CD4-positive, alpha-beta T cell treated with Interleukin-17A for 1 hour (primary cell): ENCODE data around the gene FAM180B.
"Not testable (repeated sequence)": the region's sequence is repeated elsewhere in the genome, so short reads cannot be mapped to it uniquely, and the experiment has no call there.

ENCODE experiments used
- DNase-seq: peaks from one replicate; pipeline ENCODE4 v3.0.0-alpha.2; 2020

Gene FAM180B, protein sequence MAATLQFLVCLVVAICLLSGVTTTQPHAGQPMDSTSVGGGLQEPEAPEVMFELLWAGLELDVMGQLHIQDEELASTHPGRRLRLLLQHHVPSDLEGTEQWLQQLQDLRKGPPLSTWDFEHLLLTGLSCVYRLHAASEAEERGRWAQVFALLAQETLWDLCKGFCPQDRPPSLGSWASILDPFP

DNA sequence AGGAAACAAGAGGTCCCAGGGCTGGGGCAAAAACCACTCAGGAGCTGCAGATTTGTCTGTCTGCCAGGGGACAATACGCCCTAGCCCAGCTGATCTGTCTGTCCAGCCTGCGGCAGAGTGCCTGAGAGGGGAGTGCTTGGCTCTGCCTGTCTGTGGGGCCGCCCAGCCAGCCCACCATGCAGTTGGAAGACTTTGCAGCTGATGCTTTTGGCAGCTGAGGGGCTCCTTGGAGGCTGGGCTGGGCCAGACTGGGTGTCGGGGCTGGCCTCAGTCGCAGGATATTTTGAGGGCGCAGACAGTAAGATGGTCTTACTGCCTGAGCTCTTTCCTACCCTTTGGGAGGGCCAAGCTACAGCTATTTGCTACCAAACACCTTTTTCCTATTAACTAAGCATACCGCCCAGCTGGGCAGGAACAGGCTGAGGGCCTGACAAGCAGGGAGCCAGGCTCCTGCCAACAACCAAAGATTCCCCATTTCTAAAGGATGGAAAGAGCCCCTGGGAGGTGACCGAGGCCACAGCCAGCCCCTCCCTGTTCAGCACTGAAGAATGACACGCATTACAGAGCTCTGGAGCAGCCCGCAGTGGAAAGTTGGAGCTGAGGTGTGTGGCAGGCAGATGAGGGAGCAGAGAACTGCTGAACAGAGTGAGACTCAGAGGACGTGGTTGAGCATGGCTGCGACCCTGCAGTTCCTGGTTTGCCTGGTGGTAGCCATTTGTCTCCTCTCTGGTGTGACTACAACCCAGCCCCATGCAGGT is at the start of gene FAM180B:
TSS of gene FAM180B (plus strand) at position 581 of the 758 bp plus-strand sequence. CDS start at position 672, 91 bp downstream.
- DNase-seq, result no peak

DNA sequence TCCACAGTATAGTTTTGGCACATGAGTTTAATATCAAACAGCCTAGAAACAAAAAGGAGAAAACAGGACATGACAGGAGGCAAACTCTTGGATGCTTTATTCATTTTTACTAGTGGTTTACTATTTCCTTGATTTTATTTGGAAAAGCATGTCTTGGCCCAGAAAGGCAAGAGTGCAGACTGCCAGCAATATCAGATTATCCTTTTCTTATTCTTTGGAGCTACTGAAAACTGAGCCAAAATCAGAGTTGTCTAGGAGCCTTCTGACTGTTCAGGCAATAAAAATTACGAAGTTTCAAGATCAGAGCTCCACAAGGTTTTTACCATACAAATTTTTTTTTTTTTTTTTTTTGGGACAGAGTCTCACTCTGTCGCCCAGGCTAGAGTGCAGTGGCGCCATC is 49.6 kb upstream of the FAM180B start:
- no peak for DNase-seq

DNA sequence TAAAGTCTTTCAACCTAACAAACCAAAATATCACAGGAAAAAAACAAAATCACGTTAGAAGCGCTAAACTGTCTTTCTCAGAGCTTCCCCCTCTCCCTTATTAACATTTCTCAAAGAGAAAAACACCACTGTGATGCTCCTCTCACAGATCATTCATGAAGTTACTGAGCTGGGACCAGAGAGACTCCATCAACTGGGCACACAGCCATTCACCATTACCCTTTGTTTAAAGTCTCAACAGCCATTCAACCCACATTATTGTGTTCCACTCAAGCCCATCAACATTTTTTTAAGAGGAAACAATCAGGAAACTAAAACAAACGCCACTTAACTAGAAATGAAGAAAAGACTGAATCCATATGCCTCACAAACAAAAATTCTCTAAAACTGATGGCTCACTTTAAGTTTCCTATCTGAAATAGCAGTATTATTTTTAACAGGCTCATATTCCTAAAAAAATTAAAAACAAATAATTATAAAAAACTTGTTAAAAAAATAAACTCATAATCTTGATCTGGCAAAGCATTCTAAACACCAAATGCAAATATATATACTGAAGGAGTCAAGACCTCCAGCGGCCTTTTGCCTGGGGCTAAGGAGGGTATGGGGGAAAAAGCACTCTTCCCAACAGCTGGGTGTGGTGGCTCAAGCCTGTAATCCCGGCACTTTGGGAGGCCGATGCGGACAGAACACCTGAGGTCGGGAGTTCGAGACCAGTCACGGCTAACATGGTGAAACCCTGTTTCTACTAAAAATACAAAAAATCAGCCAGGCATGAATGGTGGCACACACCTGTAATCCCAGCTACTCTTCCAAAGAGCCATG is 47.5 kb upstream of the FAM180B start:
- no peak for DNase-seq

DNA sequence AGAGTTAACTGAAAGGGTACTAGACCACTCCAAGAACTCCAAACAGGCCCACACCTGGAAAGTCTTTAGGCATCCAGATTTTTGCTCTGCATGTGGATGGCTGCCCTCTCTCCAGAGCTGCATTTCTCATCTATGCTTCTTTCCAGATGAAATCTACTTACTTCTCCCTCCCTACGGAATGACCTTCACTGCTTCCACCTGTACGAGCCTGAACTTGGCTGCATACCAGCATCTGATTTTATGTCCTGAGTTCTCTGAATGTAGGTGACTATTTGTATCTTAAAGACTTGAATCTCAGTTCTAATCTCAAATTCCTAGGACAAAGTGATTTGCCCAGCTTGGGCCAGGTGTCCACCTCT is 46.8 kb upstream of the FAM180B start:
- DNase-seq, result no peak

DNA sequence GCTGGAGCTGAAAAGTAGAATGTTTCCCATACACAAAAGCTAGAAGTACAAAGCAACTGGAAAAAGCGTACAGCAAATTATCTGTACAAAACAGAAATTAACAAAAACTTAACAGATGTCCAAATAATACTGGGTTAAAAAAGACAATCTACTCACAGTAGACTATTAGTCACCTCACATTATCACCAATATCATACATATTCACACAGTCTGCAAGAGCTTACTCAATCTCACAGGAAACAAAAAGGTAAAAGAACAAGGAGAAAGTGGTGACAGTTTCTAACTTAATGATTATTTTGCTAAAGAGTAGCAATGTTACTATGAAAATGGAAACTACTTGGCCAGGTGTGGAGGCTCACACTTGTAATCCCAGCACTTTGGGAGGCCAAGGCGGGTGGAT is 45.4 kb upstream of the FAM180B start:
- no peak for DNase-seq

DNA sequence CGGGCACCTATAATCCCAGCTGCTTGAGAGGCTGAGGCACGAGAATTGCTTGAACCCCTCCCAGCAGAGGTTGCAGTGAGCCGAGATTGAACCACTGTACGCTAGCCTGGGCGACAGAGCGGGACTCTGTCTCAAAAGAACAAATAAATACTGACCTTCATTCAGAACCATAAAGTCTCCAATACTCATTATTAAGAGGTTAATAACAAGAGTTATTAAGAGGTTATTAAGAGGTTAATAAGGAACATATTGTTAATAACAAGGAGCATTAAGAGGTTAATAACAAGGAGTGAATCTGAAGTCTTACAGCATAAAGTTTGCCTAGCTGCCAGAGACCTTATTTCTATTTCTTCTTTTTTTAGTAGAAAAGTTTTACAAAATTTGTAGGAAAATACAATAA is 41.2 kb upstream of the FAM180B start:
- DNase-seq, result no peak

DNA sequence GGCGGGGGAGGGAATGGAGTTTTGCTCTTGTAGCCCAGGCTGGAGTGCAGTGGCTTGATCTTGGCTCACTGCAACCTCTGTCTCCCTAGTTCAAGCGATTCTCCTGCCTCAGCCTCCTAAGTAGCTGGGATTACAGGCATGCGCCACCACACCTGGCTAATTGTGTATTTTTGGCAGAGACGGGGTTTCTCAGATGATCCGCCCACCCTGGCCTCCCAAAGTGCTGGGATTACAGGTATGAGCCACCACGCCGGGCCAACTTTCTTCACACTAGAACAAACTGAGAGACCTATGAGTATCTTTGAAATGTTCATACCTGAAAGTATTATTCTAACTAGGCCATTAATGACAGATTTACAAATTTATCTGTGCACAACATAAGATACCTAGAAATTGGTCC is 40.2 kb upstream of the FAM180B start:
- not testable (repeated sequence) for DNase-seq

DNA sequence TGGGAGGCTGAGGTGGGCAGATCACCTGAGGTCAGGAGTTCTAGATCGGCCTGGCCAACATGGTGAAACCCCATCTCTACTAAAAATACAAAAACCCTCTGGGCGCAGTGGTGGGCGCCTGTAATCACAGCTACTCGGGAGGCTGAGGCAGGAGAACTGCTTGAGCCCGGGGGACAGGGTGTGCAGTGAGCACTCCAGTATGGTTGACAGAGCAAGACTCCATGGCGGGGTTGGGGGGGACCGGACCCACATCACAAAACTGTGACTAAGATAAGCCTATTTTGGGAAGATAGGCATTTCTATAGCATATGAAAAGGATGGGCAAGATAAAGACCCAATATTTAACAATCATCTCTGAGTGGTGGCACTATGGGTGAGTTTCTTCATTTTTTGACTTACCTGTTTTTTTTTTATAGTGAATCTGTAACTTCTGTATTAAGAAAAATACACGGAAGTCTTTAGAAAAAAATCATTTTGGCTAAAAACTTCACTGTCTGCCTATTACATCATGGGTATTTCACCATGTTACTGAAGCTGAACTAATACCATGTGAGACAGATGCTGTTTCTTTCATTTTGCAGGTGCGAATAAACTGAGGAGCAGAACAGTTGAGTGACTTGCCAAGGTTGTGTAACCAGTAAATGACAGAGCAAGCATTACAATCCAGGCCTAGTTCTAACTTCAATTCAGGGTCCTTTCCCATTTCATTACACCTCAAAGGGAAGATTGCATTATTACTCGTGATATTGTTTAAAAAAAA is 36.0 kb upstream of the FAM180B start:
- DNase-seq, result no peak

DNA sequence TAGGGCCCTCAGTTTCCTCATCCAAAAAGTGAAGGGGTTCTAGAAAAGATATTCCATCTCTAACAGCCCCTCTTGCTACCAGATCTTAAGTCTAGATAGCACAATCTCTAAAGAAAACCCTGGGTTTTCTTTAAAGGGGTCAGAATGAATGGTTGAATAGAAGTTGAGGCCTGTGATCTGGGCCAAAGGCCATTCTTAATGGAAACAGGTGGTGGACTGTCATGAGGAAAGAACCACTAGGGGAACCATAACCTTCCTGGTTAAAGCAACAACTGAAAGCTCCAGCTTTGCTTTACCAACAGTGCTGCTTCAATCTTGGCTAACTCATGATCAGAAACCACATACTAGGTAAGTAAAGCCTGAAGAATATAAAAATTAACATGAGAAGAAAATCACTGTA is 35.4 kb upstream of the FAM180B start:
- peak; percentile 32 for DNase-seq

DNA sequence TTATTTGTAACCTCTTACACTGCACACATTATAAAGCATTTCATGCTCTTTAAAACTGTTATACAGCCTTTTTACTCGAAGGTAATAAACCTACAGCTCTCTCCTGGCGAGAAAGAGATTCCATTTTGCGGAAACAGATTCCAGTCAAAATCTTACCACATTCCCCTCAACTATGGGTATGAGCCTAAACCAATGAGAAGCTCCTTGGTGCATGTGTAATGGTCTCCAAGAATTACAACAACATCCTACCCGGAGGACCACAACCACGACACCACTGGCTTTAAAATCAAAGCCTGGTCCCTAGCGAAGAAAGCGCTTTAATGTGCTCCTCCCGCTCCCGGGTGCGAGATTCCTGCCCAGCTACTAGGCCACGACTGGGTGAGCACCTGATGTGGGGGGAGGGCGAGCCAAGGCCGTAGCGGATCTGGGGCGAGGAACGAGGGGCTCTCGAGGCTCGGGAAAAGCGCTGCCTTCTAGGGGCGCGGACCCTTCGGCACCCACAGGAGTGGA is 34.4 kb upstream of the FAM180B start:
- peak; percentile 26 for DNase-seq

DNA sequence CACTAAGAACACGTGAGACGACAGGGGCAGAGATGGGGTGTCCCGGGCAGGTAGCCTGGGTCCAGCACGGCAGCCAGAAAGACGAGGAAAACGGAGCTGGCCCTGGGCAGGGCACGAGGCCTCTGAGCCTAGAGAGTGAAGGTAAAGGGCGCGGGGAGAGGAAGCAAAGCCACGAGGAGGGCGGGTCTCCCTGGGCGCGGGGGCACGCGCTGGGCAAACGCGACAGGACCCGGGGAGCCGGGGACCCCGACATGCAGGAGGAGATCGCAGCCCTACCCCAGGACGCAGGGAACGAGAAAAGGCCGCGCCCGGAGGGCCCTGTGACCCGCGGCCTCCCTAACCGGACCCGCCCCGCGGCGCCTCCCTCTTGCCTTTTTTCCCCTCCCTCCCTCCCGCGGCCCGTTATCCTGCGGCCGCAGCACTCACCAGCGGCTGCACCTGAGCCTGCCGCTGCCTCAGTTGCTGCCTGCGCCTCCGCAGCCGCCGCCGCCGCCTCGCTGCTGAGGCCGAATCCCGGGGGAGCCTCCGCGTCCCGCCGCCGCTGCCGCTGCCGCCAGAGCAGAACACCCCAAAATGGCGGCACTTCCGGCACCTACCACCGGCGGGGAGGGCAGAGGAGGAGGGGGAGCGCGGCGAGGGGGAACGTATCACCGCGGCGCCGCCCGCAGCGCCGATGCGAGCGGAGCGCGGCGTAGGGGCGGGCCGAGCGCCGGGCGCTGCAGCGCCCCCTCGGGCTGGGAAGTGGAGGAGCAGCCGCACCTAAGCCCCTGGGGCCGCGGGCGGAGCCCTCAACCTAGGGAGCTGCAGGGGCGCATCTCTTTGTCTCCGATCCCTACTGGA is 33.7 kb upstream of the FAM180B start, which contains the start of gene CELF1:
TSS of gene CELF1 (minus strand) at position 567 of the 840 bp plus-strand sequence. CDS start 53,609 bp downstream, outside the sequence.
- DNase-seq, result peak; percentile 92

DNA sequence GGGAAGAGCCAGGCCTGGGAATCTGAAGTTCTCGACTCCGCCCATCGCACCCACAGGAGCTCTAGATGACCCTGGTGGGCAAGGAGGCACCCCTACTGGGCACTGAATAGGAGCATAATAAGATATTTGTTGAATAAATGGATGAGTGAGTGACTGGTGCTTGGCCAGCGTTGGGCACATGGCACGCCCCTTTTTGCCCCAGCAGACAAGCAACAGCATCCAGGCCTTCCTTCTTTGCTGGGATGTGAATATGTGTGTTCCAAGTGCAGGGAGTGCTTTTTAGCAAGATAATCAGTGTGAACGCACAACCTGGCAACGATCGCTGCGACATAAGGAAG is 33.1 kb upstream of the FAM180B start:
- no peak for DNase-seq

DNA sequence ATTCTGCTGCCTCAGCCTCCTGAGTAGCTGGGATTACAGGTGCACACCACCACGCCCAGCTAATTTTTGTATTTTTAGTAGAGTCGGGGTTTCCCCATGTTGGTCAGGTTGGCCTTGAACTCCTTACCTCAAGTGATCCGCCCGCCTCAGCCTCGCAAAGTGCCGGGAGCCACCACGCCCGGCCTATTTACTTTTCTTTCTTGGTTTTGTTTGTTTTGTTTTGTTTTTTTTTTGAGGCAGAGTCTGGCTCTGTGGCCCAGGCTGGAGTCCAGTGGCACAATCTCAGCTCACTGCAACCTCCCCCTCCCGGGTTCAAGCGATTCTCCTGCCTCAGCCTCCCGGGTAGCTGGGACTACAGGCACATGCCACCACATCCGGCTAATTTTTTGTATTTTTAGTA is 29.5 kb upstream of the FAM180B start:
- not testable (repeated sequence) for DNase-seq

DNA sequence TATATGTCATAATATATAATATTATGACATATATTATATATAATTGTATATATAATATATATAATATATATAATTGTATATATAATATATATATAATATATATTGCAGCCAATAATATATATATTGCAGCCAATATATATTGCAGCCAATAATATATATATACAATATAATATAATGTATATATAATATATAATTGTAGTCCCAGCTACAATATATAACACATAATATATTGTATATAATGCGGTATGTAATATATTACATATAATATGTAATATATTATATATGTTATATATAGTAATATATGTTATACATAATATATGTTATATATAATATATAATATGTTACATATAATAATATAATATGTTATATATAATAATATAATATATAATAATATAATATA is 27.8 kb upstream of the FAM180B start:
- no peak for DNase-seq

DNA sequence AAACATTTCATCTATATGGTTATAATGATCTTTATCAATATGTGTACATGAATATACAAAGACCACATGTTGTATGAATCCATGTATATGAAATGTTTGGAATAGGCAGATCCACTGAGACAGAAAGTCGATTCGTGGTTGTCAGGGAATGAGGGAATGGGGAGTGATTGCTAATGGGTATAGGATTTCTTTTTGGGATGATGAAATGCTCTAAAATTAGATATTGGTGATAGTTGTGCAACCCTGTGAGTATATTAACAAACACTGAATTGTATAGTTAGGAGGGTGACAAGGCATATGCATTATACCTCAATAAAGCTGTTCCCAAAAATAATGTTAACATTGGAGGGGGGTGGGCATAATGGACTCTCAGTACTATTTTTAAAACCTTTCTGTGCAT is 26.1 kb upstream of the FAM180B start:
- no peak for DNase-seq

DNA sequence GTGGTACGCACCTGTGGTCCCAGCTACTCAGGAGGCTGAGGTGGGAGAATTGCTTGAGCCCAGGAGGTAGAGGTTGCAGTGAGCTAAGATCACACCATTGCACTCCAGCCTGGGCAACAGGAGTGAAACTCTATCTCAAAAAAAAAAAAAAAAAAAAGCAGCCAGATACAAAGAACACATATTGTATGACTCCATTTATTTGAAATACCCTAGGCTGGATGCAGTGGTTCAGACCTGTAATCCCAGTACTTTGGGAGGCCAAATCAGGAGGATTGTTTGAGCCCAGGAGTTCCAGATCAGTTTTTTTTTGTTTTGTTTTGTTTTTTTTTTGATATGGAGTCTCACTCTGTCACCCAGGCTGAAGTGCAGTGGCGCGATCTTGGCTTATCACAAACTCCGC is 24.1 kb upstream of the FAM180B start:
- DNase-seq, result not testable (repeated sequence)

DNA sequence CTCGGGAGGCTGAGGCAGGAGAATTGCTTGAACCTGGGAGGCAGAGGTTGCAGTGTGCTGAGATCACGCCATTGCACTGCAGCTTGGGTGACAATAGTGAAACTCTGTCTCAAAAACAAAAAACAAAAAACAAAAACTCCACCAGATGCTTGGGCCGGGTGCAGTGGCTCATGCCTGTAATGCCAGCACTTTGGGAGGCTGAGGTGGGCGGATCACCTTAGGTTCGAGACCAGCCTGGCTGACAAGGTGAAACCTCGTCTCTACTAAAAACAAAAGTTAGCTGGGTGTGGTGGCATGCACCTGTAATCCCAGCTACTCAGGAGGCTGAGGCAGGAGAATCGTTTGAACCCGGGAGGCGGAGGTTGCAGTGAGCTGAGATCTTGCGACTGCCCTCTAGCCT is 22.1 kb upstream of the FAM180B start:
- DNase-seq, result not testable (repeated sequence)

DNA sequence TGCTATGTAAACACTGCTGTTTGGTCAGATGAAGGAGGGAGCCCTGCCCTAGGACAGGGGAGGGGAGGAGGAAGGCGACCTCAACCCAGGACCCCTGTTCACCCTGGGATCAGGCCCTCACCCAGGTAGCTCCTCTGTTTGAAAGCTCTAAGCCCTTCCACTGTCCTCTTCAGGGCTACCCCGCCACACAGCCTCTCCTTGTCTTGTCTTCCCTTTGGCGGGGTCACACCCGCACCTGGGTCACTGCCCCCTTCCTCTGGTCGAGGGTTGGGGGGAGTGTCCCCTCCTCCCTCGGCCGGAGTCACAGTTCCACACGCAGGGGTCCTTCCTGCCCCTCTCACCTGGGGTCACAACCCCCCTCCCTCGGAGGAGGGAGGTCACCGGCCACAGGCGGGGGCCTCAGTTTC is 21.5 kb upstream of the FAM180B start:
- no peak for DNase-seq

DNA sequence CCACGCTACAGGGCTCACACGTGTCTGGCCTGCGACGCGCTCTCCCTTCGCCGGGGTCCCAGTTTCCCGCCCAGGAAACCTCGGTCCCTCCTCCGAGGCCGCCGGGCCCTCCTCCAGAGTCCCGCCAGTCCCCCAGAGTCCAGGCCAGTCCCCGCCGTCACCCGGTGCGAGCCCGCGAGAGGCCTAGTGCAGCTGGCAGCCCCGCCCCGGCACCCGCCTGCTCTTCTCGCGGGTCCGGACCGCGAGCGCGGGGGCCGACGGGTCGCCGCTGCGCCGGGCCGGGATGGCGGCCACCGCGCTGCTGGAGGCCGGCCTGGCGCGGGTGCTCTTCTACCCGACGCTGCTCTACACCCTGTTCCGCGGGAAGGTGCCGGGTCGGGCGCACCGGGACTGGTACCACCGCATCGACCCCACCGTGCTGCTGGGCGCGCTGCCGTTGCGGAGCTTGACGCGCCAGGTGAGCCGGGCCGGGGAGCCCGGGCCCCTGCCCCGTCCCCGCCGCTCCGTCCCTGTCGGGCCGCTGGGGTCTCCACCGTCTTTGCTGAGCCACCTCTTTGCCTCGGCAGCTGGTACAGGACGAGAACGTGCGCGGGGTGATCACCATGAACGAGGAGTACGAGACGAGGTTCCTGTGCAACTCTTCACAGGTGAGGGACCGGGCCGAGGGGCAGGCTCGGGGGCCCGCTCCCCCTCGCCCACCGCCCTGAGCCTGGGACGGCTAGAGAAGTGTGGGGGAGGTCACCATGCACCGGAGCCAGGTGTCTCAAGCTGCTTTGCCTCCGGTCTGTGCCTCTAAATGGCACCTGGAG is 20.9 kb upstream of the FAM180B start, which contains the start of gene PTPMT1:
TSS of gene PTPMT1 (plus strand) at position 260 of the 809 bp plus-strand sequence. CDS start at position 284, 24 bp downstream.
- peak; percentile 72 for DNase-seq

DNA sequence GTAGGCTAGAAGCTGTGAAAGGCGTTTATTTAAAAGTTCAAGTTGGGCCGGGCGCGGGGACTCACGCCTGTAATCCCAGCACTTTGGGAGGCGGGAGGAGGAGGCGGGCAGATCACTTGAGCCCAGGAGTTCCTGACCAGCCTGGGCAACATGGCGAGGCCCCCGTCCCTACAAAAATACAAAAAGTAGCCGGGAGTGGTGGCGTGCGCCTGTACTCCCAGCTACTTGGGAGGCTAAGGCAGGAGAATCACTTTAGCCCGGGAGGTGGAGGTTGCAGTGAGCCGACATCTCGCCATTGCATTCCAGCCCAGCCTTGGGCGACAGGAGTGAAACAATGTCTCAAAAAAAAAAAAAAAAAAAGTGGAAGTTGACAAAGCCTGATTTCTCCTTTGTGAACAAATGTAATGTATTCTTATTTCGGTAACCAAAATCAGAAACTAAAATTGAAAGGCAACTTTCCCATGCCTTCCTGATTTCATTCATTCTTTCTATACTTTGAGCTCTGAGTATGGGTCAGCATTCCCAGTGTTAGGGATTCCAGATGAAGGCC is 20.3 kb upstream of the FAM180B start:
- no peak for DNase-seq

DNA sequence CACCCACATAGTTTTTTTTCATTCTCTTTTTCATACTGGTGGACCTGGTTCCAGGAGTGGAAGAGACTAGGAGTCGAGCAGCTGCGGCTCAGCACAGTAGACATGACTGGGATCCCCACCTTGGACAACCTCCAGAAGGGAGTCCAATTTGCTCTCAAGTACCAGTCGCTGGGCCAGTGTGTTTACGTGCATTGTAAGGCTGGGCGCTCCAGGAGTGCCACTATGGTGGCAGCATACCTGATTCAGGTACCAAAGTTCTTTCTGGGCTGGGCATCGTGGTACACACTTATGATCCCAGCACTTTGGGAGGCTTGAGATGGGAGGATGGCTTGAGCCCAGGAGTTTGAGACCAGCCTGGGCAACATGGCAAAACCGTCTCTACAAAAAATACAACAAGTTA is 16.8 kb upstream of the FAM180B start:
- no peak for DNase-seq
